BE2C (cell line): ENCODE results near the gene EPB41L5.
"Not testable (repeated sequence)": the region's sequence is repeated elsewhere in the genome, so short reads cannot be mapped to it uniquely, and the experiment has no call there.

ENCODE experiments used
- DNase-seq: peaks from one replicate; pipeline ENCODE4 v3.0.0-alpha.2; 2020
- H3K27me3 ChIP-seq: fragments of 250-450 bp; sonication (Bioruptor Pico); 2 replicates; pipeline ENCODE4 v1.5.1; 2020; ENCODE audit warnings: mild to moderate bottlenecking
- H3K36me3 ChIP-seq: fragments of 250-450 bp; sonication (Bioruptor Pico); 2 replicates; pipeline ENCODE4 v1.5.1; 2020; ENCODE audit warnings: mild to moderate bottlenecking
- H3K4me1 ChIP-seq: fragments of 250-450 bp; sonication (Bioruptor Pico); 2 replicates; pipeline ENCODE4 v1.5.1; 2020
- H3K4me3 ChIP-seq: 2 replicates; pipeline ENCODE4 v1.5.1; 2011; ENCODE audit warnings: low read depth, low read length
- H3K9me3 ChIP-seq: fragments of 250-450 bp; sonication (Bioruptor Pico); 2 replicates; pipeline ENCODE4 v1.5.1; 2020
- CTCF ChIP-seq: IDR thresholded peaks from 2 replicates; pipeline ENCODE4 v1.5.1; 2012; ENCODE audit warnings: mild to moderate bottlenecking, low read depth, low read length

EPB41L5 gene

DNA sequence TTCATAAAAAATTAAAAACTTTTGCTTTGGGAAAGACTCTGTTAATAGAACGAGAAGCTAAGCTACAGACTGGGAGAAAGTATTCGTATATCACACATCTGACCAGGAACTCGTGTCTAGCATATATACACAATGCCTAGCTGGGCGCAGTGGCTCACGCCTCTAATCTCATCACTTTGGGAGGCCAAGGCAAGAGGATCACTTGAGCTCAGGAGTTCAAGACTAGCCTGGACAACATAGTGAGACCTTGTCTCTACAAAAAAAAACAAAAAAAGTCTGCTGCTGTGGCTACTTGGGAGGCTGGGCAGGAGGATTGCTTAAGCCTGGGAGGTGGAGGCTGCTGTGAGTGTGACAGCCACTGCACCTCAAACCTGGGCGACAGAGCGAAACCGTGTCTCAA is 46.6 kb downstream of the EPB41L5 start:
- Histone ChIP-seq H3K36me3 (no peaks in the 10 kb centered on the region), H3K9me3 (no peaks in the 10 kb centered on the region), H3K4me3 (no peak overlapping the region), H3K27me3 (no peaks in the 10 kb centered on the region), H3K4me1 (no peaks in the 10 kb centered on the region)
- TF ChIP-seq CTCF, result no peak
- no peak for DNase-seq

- no peak for DNase-seq
- Histone ChIP-seq H3K27me3 (no peaks in the 10 kb centered on the region), H3K4me3 (no peak overlapping the region), H3K36me3 (no peaks in the 10 kb centered on the region), H3K4me1 (no peaks in the 10 kb centered on the region), H3K9me3 (no peaks in the 10 kb centered on the region)
- TF ChIP-seq CTCF, result no peak
Measured at GRCh38 chr2:120060088-120060623, 47.3 kb downstream of the EPB41L5 start.

- H3K9me3 ChIP-seq, result no peaks in the 10 kb centered on the region
- DNase-seq, result no peak
- no peaks in the 10 kb centered on the region for H3K27me3 ChIP-seq
- TF ChIP-seq CTCF, result no peak
- no peak overlapping the region for H3K4me3 ChIP-seq
- H3K4me1 ChIP-seq, result no peaks in the 10 kb centered on the region
- no peaks in the 10 kb centered on the region for H3K36me3 ChIP-seq
Measured at GRCh38 chr2:120064664-120065063, 51.8 kb downstream of the EPB41L5 start.

DNA sequence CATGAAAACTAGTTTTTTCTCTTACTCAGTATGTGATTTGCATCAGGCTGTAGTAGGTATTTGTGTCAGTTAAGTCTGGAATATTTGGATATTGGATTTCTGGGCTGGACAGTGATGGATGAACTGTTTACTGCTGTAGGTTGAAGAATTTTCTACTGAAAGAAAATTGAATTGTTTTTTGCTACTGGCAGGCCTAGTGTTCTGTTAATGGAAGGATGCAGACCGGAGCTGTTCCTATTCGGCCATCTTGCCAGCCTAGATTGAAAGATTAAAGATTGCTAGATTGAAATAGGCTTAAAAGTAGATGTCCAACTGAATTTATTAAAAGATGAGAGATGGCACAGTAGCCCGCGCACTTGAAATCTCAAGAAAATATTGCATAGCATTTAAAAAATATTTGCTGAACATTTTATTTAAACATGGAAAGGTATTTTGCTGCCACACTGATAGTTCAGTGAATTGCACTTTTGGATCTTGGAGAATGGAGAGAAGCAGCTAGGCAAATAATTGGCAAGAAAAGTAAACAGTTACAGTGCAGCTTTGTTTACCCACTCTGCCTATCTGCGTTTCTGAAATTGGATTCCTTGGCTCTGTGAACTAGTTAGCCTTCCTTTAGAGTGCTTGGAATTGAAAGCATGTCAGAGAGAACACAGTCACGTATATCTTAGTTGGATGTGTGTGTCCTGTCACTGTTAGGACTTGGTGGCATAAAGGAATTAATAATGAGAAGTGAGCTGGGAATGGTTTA is 54.1 kb downstream of the EPB41L5 start:
- H3K4me1 ChIP-seq, result no peaks in the 10 kb centered on the region
- no peaks in the 10 kb centered on the region for H3K36me3 ChIP-seq
- TF ChIP-seq CTCF, result no peak
- H3K4me3 ChIP-seq, result no peak overlapping the region
- no peaks in the 10 kb centered on the region for H3K27me3 ChIP-seq
- no peak for DNase-seq
- H3K9me3 ChIP-seq, result no peaks in the 10 kb centered on the region

DNA sequence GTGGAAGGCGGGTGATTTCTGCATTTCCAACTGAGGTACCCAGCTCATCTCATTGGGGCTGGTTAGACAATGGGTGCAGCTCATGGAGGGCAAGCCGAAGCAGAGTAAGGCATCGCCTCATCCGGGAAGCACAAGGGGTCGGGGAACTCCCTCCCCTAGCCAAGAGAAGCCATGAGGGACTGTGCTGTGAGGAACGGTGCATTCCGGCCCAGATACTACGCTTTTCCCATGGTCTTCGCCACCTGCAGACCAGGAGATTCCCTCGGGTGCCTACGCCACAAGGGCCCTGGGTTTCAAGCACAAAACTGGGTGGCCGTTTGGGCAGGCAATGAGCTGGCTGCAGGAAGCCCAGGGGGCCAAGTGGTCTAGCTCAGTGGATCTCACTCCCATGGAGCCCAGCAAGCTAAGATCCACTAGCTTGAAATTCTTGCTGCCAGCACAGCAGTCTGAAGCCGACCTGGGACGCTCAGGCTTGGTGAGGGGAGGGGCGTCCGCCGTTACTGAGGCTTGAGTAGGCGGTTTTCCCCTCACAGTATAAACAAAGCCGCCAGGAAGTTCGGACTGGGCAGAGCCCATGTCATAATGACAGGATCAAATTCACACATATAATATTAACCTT is 55.3 kb downstream of the EPB41L5 start:
- not testable (repeated sequence) for H3K4me1 ChIP-seq, DNase-seq, H3K4me3 ChIP-seq, H3K9me3 ChIP-seq, H3K27me3 ChIP-seq, H3K36me3 ChIP-seq

DNA sequence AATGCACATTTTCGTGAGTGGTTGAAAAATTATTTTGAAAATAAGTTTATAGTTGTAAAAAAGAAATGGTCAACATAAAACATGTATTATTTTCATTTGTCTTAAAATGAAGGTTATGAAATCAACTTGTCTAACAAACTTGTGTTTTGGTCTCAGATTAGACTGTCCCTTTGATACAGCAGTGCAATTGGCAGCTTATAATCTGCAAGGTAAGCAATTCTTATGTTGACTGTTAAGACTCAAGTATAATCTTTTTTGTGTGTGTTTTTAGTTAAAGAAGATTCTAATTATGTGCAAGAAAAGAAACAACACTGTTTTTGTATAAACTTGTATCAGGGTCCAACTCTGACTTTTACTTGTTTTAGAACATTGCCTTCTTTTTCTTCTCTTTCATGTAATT is 62.7 kb downstream of the EPB41L5 start:
- Histone ChIP-seq H3K4me1 (no peaks in the 10 kb centered on the region), H3K27me3 (no peaks in the 10 kb centered on the region), H3K4me3 (no peak overlapping the region), H3K36me3 (no peaks in the 10 kb centered on the region), H3K9me3 (no peaks in the 10 kb centered on the region)
- DNase-seq, result no peak
- no peak for TF ChIP-seq CTCF
